ENCODE results near the gene DAG1.
A peak's percentile ranks its signal among the peaks of the same experiment; 100 is the strongest.

Gene DAG1

GRCh38 chr3:49498648-49499047, 28.6 kb downstream of the DAG1 start:
- DNase-seq (ENCODE audit: low read depth), result no peak
- TF ChIP-seq CTCF (IDR thresholded peaks at IDR 0.05; ENCODE audit: low read depth, low read length, missing control alignments), result no peak
- in situ Hi-C loops (cut with HindIII; ENCODE audit: low sequenced_read_pairs), result no loop called here
- no peak overlapping the region for H3K4me3 ChIP-seq (ENCODE audit: low read depth, low read length)

GRCh38 chr3:49500205-49500731, 30.2 kb downstream of the DAG1 start:
- no peak for DNase-seq (ENCODE audit: low read depth)
- TF ChIP-seq CTCF (IDR thresholded peaks at IDR 0.05; ENCODE audit: low read depth, low read length, missing control alignments), result no peak
- H3K4me3 ChIP-seq (ENCODE audit: low read depth, low read length), result no peak overlapping the region
- in situ Hi-C loops (cut with HindIII; ENCODE audit: low sequenced_read_pairs), result no loop called here

GRCh38 chr3:49500732-49501609, 30.9 kb downstream of the DAG1 start:
- peak; percentile 89 for DNase-seq (ENCODE audit: low read depth)
- H3K4me3 ChIP-seq (ENCODE audit: low read depth, low read length), result no peak overlapping the region
- no peak for TF ChIP-seq CTCF (IDR thresholded peaks at IDR 0.05; ENCODE audit: low read depth, low read length, missing control alignments)
- in situ Hi-C loops (cut with HindIII; ENCODE audit: low sequenced_read_pairs), result no loop called here

- in situ Hi-C loops (cut with HindIII; ENCODE audit: low sequenced_read_pairs), result no loop called here
- DNase-seq (ENCODE audit: low read depth), result no peak
- H3K4me3 ChIP-seq (ENCODE audit: low read depth, low read length), result no peak overlapping the region
- no peak for TF ChIP-seq CTCF (IDR thresholded peaks at IDR 0.05; ENCODE audit: low read depth, low read length, missing control alignments)
Measured at GRCh38 chr3:49501842-49502241, 31.8 kb downstream of the DAG1 start.

GRCh38 chr3:49506906-49507305, 36.8 kb downstream of the DAG1 start:
- in situ Hi-C loops (cut with HindIII; ENCODE audit: low sequenced_read_pairs), result no loop called here
- DNase-seq (ENCODE audit: low read depth), result no peak
- no peak for TF ChIP-seq CTCF (IDR thresholded peaks at IDR 0.05; ENCODE audit: low read depth, low read length, missing control alignments)
- no peak overlapping the region for H3K4me3 ChIP-seq (ENCODE audit: low read depth, low read length)

GRCh38 chr3:49509028-49509561, 39.0 kb downstream of the DAG1 start:
- no peak for DNase-seq (ENCODE audit: low read depth)
- no peak for TF ChIP-seq CTCF (IDR thresholded peaks at IDR 0.05; ENCODE audit: low read depth, low read length, missing control alignments)
- H3K4me3 ChIP-seq (ENCODE audit: low read depth, low read length), result no peak overlapping the region
- in situ Hi-C loops (cut with HindIII; ENCODE audit: low sequenced_read_pairs), result no loop called here
